Neural cell (in vitro differentiated cells): ENCODE data around the gene NT5M. TPM values are rescaled to one million over a fixed set of nuclear protein-coding genes. Genes with fewer than 3 reads are reported as not detected.

ENCODE experiments used
- H2AFZ ChIP-seq: fragments of 200-600, 300-800 bp; sonication (generic), shearing (Covaris generic); 2 replicates; pipeline ENCODE4 v1.6.0; 2014; ENCODE audit warnings: low read depth, mild to moderate bottlenecking, antibody characterized with exemption, low read length, moderate library complexity
- H3F3A ChIP-seq: fragments of 200-600 bp; shearing (Covaris generic); 2 replicates; pipeline ENCODE4 v1.6.1; 2016; ENCODE audit warnings: mild to moderate bottlenecking, moderate library complexity, mixed read lengths, antibody characterized with exemption, low read length; ENCODE audit not compliant: insufficient read depth, poor library complexity, severe bottlenecking
- H3K27ac ChIP-seq: fragments of 200-600, 300-800 bp; sonication (generic), shearing (Covaris generic); 2 replicates; pipeline ENCODE4 v1.5.1; 2014; ENCODE audit warnings: mild to moderate bottlenecking, low read length, moderate library complexity
- H3K27me3 ChIP-seq: fragments of 300-800, 200-600 bp; sonication (generic), shearing (Covaris generic); 2 replicates; pipeline ENCODE4 v1.6.0; 2014; ENCODE audit warnings: mild to moderate bottlenecking, low read depth, low read length, moderate library complexity; ENCODE audit not compliant: insufficient read depth
- H3K36me3 ChIP-seq: fragments of 300-800, 200-600 bp; sonication (generic), shearing (Covaris generic); 2 replicates; pipeline ENCODE4 v1.5.1; 2014; ENCODE audit warnings: mild to moderate bottlenecking, antibody characterized with exemption, low read length, moderate library complexity; ENCODE audit not compliant: insufficient read depth
- H3K4me2 ChIP-seq: fragments of 300-800, 200-600 bp; sonication (generic), shearing (Covaris generic); 2 replicates; pipeline ENCODE4 v1.6.0; 2014; ENCODE audit warnings: mild to moderate bottlenecking, low read length
- H3K4me3 ChIP-seq: fragments of 300-800, 200-600 bp; sonication (generic), shearing (Covaris generic); 2 replicates; pipeline ENCODE4 v1.5.1; 2014; ENCODE audit warnings: mild to moderate bottlenecking, low read length, moderate library complexity
- H3K79me2 ChIP-seq: fragments of 200-600 bp; shearing (Covaris generic); replicated peaks from 2 replicates; pipeline ENCODE4 v1.6.0; 2014; ENCODE audit warnings: mild to moderate bottlenecking, low read length, moderate library complexity; ENCODE audit not compliant: insufficient read depth
- H3K9ac ChIP-seq: fragments of 300-800, 200-600 bp; sonication (generic), shearing (Covaris generic); 2 replicates; pipeline ENCODE4 v1.6.1; 2016; ENCODE audit warnings: mild to moderate bottlenecking, low read length, mixed read lengths
- H3K9me2 ChIP-seq: fragments of 200-600 bp; shearing (Covaris generic); 2 replicates; pipeline ENCODE4 v1.6.1; 2016; ENCODE audit warnings: mild to moderate bottlenecking, low read length, mixed read lengths; ENCODE audit not compliant: insufficient read depth
- H3K9me3 ChIP-seq: fragments of 200-600, 300-800 bp; sonication (generic), shearing (Covaris generic); 2 replicates; pipeline ENCODE4 v1.6.1; 2016; ENCODE audit warnings: mild to moderate bottlenecking, mixed run types, low read length, moderate library complexity, mixed read lengths
- H4K20me1 ChIP-seq: fragments of 200-600 bp; shearing (Covaris generic); 2 replicates; pipeline ENCODE4 v1.6.1; 2016; ENCODE audit warnings: mild to moderate bottlenecking, mixed run types; ENCODE audit not compliant: insufficient read depth
- EP300 ChIP-seq: fragments of 450-650 bp; conservative IDR thresholded peaks from 2 replicates; pipeline ENCODE4 v1.6.1; 2014; ENCODE audit warnings: antibody characterized with exemption, mild to moderate bottlenecking, moderate library complexity; ENCODE audit not compliant: poor library complexity, severe bottlenecking
- EZH2 ChIP-seq: fragments of 200-600, 300-800 bp; shearing (Covaris generic), sonication (generic); IDR thresholded peaks from 2 replicates; pipeline ENCODE4 v1.6.1; 2014; ENCODE audit warnings: antibody characterized with exemption, low read length, borderline replicate concordance, mild to moderate bottlenecking; ENCODE audit not compliant: insufficient read depth, poor library complexity, severe bottlenecking
- MXI1 ChIP-seq: fragments of 450-650 bp; conservative IDR thresholded peaks from 2 replicates; pipeline ENCODE4 v1.6.1; 2014; ENCODE audit warnings: antibody characterized with exemption, mild to moderate bottlenecking; ENCODE audit not compliant: poor library complexity, severe bottlenecking
- POLR2AphosphoS5 ChIP-seq: IDR thresholded peaks from 2 replicates; pipeline ENCODE4 v1.6.1; 2012
- RAD21 ChIP-seq: fragments of 450-650 bp; conservative IDR thresholded peaks from 2 replicates; pipeline ENCODE4 v1.6.1; 2014; ENCODE audit warnings: antibody characterized with exemption, mild to moderate bottlenecking, moderate library complexity
- SMC3 ChIP-seq: fragments of 450-650 bp; conservative IDR thresholded peaks from 2 replicates; pipeline ENCODE4 v1.6.1; 2014; ENCODE audit warnings: antibody characterized with exemption, mild to moderate bottlenecking, moderate library complexity; ENCODE audit not compliant: poor library complexity
- TAF1 ChIP-seq: IDR thresholded peaks from 2 replicates; pipeline ENCODE4 v1.6.1; 2012; ENCODE audit warnings: low read depth
- polyA plus RNA-seq: library from polyadenylated mRNA; depleted of rRNA; stranded (reverse); fragments of >200 nt; gene quantifications from 2 replicates; pipeline ENCODE4 v1.2.3, GENCODE V29; 2014
- TF ChIP-seq, protein P1 (sequence below): fragments of 450-650 bp; IDR thresholded peaks from 2 replicates; pipeline ENCODE4 v1.5.1; 2014; ENCODE audit warnings: antibody characterized with exemption, mild to moderate bottlenecking, moderate library complexity; ENCODE audit not compliant: poor library complexity, severe bottlenecking
- TF ChIP-seq, protein P2 (sequence below): IDR thresholded peaks from 2 replicates; pipeline ENCODE4 v1.6.1; 2012; ENCODE audit warnings: borderline replicate concordance

NT5M gene
- polyA plus RNA-seq, 1 donor from 2014 or later = 11.1 TPM

DNA sequence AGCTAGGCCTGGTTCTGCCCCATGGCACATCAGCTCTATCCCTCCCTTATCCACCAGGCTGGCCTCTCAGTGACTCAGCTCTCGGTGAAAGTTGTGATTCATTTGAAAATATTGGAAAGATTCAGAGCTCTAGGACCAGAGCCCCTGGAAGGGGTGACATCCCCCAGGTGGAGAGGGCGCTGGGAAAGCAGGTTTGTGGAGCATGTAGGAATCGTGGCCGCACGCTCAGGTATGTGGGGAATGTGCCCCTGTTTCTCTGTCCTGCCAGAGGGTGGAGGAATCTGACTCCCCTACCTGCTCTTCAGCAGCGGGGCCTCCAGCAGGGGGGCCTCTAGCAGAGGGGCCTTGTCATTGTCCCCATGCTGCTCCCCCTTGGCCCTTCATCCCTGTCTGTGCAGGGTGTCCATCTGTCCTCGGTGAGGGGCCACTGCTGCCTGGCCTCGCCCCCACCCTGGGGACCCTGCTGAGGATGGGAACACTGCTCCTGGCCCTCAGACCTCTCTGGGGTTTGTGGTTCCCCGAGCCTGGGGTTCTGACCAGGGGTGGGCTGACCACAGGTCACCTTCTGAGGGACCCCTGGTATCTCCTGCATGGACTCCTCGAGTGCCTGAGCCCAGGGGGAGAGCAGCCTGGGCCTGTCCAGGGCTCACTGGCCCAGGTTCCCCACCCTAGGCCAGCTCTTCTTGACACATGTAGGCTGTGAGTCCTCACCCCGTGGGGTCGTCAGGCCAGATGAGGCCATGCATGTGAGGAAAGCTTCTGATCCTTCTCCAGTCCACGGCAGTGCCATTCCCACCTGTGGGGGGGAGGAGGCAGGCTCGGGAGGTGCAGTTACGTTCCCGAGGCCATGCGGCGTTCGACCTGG, 47.5 kb downstream of the NT5M start:
- TF ChIP-seq SMC3 (no peak), RAD21 (no peak), POLR2AphosphoS5 (no peak), EZH2 (no peak), MXI1 (no peak), EP300 (no peak), TAF1 (no peak)
- TF ChIP-seq, protein P1, sequence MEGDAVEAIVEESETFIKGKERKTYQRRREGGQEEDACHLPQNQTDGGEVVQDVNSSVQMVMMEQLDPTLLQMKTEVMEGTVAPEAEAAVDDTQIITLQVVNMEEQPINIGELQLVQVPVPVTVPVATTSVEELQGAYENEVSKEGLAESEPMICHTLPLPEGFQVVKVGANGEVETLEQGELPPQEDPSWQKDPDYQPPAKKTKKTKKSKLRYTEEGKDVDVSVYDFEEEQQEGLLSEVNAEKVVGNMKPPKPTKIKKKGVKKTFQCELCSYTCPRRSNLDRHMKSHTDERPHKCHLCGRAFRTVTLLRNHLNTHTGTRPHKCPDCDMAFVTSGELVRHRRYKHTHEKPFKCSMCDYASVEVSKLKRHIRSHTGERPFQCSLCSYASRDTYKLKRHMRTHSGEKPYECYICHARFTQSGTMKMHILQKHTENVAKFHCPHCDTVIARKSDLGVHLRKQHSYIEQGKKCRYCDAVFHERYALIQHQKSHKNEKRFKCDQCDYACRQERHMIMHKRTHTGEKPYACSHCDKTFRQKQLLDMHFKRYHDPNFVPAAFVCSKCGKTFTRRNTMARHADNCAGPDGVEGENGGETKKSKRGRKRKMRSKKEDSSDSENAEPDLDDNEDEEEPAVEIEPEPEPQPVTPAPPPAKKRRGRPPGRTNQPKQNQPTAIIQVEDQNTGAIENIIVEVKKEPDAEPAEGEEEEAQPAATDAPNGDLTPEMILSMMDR = no peak
- TF ChIP-seq, protein P2, sequence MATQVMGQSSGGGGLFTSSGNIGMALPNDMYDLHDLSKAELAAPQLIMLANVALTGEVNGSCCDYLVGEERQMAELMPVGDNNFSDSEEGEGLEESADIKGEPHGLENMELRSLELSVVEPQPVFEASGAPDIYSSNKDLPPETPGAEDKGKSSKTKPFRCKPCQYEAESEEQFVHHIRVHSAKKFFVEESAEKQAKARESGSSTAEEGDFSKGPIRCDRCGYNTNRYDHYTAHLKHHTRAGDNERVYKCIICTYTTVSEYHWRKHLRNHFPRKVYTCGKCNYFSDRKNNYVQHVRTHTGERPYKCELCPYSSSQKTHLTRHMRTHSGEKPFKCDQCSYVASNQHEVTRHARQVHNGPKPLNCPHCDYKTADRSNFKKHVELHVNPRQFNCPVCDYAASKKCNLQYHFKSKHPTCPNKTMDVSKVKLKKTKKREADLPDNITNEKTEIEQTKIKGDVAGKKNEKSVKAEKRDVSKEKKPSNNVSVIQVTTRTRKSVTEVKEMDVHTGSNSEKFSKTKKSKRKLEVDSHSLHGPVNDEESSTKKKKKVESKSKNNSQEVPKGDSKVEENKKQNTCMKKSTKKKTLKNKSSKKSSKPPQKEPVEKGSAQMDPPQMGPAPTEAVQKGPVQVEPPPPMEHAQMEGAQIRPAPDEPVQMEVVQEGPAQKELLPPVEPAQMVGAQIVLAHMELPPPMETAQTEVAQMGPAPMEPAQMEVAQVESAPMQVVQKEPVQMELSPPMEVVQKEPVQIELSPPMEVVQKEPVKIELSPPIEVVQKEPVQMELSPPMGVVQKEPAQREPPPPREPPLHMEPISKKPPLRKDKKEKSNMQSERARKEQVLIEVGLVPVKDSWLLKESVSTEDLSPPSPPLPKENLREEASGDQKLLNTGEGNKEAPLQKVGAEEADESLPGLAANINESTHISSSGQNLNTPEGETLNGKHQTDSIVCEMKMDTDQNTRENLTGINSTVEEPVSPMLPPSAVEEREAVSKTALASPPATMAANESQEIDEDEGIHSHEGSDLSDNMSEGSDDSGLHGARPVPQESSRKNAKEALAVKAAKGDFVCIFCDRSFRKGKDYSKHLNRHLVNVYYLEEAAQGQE = no peak
- Histone ChIP-seq H3K4me3 (no peak overlapping the region), H3K27ac (no peak overlapping the region), H3K4me2 (no peak overlapping the region), H3K36me3 (no peaks in the 10 kb centered on the region), H3K9me2 (no peaks in the 10 kb centered on the region), H3K9ac (no peak overlapping the region), H3F3A (no peaks in the 10 kb centered on the region), H4K20me1 (no peaks in the 10 kb centered on the region), H2AFZ (no peak overlapping the region), H3K79me2 (no peaks in the 10 kb centered on the region), H3K27me3 (no peaks in the 10 kb centered on the region), H3K9me3 (no peaks in the 10 kb centered on the region)

DNA sequence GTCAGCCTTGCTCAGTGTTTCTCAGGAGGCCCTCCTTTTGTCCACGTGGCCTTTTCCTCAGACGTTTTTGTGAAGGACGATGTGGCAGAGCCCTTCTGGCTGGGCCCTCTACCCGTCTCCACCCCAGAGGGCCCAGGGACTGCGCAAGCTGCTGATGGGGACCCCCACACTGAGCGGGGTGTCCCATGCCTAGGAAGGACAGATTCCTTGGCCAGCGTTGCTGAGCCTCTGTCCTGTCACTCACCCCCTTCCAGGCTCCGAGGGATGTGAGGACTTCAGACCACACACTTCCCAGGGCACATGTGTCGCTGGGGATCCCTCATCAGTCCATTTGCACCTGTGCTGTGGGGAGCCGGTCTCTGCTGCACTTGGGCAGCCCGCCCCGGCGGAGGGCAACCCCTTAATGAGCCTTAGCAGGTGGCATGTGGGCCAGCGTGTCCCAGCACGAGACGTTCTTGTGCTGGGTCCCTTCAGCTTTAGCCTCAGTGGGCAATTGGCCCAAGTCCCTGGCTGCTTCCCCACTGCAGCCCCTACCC, 48.3 kb downstream of the NT5M start:
- no peak overlapping the region for H3K4me3 ChIP-seq
- H3K9ac ChIP-seq = no peak overlapping the region
- H3K79me2 ChIP-seq = no peaks in the 10 kb centered on the region
- H3K27ac ChIP-seq = no peak overlapping the region
- H3K9me3 ChIP-seq = no peaks in the 10 kb centered on the region
- H2AFZ ChIP-seq = no peak overlapping the region
- H3K36me3 ChIP-seq = no peaks in the 10 kb centered on the region
- H3F3A ChIP-seq = no peaks in the 10 kb centered on the region
- no peaks in the 10 kb centered on the region for H3K9me2 ChIP-seq
- H4K20me1 ChIP-seq = no peaks in the 10 kb centered on the region
- TF ChIP-seq TAF1 (no peak), POLR2AphosphoS5 (no peak), SMC3 (no peak)
- TF ChIP-seq, protein P2 = no peak
- H3K27me3 ChIP-seq = no peaks in the 10 kb centered on the region
- H3K4me2 ChIP-seq = no peak overlapping the region
